D721Med (cell line): ENCODE data around the gene AHSG.

ENCODE experiments used
- DNase-seq: peaks from one replicate; pipeline ENCODE4 v3.0.0; 2011; ENCODE audit warnings: low spot score; ENCODE audit not compliant: insufficient read length
- FAIRE-seq: peaks from 2 replicates; lab custom pipeline; 2011; peaks lifted over from hg19 to GRCh38; lab: Jason Lieb, UNC
- TF ChIP-seq, protein P1 (sequence below): IDR thresholded peaks from 2 replicates; pipeline ENCODE4 v1.5.1; 2012; ENCODE audit warnings: mild to moderate bottlenecking, control low read depth; ENCODE audit not compliant: insufficient read depth; ENCODE audit errors: missing control alignments

AHSG gene

DNA sequence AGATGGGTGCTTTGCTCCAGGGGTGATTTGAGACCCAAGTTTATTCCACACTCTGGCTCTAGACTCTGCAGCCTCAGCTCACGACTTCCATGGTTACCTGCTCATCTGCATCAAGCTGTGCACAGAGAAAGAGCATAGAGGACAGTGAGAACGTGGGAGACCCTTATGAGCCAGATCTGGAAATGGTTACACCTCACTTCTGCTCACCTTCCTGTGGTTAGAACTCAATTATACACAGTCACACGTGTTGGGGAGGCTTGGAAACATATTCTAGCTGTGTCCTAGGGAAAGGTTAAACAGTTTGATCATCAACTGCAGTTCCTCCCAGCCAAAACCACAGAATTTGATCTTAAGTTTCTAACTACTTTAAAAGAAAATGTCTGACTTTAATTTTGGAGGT lies 29.2 kb downstream of the AHSG start:
- DNase-seq (no peak), FAIRE-seq (no peak)
- TF ChIP-seq, protein P1, sequence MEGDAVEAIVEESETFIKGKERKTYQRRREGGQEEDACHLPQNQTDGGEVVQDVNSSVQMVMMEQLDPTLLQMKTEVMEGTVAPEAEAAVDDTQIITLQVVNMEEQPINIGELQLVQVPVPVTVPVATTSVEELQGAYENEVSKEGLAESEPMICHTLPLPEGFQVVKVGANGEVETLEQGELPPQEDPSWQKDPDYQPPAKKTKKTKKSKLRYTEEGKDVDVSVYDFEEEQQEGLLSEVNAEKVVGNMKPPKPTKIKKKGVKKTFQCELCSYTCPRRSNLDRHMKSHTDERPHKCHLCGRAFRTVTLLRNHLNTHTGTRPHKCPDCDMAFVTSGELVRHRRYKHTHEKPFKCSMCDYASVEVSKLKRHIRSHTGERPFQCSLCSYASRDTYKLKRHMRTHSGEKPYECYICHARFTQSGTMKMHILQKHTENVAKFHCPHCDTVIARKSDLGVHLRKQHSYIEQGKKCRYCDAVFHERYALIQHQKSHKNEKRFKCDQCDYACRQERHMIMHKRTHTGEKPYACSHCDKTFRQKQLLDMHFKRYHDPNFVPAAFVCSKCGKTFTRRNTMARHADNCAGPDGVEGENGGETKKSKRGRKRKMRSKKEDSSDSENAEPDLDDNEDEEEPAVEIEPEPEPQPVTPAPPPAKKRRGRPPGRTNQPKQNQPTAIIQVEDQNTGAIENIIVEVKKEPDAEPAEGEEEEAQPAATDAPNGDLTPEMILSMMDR: no peak

DNA sequence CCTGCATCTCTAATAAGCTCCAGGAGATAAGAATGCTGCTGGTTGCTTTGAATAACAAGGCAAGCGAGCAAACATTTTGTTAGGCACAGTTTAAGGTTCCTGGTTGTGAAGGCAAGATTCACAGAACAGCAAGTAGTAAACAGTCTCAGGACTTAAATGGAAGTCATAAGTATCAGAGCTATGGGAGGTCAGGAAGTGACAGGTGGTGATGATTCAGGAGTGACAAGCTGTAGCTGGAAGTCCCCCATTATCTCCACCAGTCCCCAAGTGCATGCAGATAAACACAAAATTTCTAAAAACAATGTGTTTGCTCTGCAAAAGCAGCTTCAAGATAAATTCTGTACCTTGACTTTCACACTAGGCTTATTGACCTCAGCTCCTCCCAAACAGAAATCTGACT lies 30.6 kb downstream of the AHSG start:
- no peak for FAIRE-seq
- TF ChIP-seq, protein P1: no peak
- DNase-seq: no peak

DNA sequence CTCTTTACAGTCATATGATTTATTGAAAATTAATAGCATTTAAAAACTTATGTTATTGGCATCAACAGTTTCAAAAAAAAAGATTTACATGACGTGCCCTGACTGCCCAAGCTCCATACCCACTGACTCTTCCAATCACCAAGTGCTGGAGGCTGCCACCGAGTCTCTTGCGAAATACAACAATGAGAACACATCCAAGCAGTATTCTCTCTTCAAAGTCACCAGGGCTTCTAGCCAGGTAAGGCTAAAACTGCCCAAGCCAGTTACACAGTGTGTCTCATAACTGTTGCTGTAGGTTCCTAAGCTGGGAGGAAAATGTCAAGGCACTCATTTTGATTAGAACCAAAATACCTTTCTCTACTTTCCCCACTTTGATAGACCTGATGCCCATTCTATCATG lies 31.8 kb downstream of the AHSG start:
- DNase-seq: no peak
- FAIRE-seq: no peak
- TF ChIP-seq, protein P1: no peak

DNA sequence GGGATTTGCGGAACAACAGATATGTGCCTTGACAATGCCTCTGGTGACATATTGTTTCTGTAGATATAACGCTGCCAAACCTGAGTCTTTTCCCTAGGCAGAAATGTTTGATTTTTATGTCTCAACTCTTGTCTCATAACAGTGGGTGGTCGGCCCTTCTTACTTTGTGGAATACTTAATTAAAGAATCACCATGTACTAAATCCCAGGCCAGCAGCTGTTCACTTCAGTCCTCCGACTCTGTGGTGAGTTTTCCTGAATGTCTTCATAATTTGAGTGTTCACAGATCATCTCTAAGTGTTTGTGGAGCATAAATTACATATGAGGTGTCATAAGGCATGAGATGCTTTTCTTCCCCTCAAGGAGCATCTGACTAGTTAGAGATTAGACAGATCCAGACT lies 33.2 kb downstream of the AHSG start:
- FAIRE-seq (no peak), DNase-seq (no peak)
- TF ChIP-seq, protein P1: no peak

DNA sequence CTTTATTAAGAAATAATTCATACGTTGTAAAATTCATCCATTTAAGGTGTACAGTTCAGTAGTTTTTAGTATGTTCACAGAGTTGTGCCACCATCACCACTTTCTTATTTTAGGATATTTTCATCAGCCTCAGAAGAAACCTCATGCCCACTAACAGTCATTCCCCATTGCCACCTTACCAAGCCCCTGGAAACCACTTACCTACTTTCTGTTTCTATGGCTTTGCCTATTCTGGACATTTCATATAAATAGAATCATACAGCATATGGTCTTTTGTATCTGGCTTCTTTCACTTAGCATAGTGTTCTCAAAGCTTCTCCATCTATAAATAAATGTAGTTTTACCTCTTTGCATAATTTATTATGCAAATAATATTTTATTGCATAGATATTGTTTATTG lies 34.0 kb downstream of the AHSG start:
- TF ChIP-seq, protein P1: no peak
- DNase-seq: no peak
- no peak for FAIRE-seq

DNA sequence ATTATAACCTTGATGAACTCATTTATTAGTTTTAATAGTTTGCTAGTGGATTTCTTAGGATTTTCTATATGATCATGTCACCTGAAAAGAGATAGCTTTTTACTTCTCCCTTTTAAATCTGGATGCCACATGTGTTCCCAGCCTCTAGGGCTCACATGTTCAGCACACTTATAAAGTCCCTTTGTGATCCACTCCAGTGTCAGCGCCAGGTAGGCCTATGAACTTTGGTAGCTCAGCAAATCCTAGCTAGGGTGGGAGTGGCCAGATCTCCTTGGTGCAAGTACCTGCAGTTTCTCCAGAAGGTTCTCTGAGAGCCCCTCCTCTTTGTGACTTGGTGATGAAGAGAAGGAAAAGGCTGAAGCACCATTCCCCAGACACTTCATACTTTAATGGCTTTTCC lies 36.0 kb downstream of the AHSG start:
- TF ChIP-seq, protein P1: no peak
- no peak for FAIRE-seq
- no peak for DNase-seq

DNA sequence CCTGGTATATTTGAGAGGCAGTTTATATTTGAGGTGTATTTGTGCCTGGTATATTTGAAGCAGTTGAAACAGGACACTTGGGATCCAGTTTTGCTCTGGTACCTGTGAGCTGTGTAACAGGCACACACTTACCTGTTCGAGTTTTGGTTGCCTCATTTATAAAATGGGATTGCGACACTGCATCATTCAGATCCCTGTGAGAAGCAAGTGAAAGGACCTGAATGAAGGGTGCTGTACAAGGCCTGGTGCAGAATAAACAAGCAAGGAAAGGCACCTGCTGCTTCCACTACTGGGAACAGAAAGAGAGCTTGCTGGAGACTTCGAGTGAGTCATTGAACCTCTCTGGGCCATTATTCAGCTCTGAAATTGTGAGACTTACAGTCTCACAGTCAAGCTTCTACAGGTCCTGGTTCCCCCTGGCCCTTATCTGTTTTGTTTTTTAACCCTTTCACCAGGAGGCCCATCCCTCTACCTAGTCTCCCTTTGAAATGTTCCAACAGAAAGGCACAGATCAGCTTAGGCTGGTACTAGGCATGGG lies 38.9 kb downstream of the AHSG start:
- FAIRE-seq (no peak), DNase-seq (no peak)
- TF ChIP-seq, protein P1: no peak
